ENCODE results near the gene GRIN3B.

Gene GRIN3B

DNA sequence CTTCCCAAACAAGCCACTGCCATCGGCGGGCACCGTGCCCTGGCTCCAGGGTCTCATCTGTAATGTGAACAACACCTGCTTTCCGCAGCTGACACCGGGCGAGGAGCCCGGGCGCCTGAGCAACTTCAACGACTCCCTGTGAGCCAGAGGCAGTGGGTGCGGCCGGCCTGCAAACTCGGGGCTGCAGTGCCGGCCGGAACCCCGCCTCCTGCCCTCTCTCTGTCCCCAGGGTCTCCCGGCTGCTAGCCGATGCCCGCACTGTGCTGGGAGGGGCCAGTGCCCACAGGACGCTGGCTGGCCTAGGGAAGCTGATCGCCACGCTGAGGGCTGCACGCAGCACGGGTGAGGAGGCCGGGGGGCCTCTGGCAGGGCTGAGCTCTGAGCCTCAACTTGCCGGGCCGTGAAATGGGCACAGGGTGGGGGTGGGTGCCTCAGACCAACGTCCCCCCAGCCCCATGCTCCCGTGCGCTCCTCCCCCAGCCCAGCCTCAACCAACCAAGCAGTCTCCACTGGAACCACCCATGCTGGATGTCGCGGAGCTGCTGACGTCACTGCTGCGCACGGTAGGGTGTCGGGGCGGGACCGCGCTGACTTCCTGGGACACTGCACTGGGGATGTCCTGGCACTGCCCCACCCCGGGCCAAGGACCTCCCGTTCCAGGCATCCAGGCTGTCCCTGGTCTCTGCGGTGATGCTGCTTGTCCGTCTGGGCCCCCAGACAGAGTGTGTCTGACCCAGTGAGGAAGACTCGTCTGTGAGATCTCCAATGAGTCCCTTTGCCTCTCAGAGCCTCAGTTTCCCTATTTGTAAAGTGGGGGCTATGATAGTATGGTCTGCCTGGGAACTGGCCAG, 41.8 kb downstream of the GRIN3B start:
- no peak for FAIRE-seq
- no peak for DNase-seq (ENCODE audit: low spot score)

DNA sequence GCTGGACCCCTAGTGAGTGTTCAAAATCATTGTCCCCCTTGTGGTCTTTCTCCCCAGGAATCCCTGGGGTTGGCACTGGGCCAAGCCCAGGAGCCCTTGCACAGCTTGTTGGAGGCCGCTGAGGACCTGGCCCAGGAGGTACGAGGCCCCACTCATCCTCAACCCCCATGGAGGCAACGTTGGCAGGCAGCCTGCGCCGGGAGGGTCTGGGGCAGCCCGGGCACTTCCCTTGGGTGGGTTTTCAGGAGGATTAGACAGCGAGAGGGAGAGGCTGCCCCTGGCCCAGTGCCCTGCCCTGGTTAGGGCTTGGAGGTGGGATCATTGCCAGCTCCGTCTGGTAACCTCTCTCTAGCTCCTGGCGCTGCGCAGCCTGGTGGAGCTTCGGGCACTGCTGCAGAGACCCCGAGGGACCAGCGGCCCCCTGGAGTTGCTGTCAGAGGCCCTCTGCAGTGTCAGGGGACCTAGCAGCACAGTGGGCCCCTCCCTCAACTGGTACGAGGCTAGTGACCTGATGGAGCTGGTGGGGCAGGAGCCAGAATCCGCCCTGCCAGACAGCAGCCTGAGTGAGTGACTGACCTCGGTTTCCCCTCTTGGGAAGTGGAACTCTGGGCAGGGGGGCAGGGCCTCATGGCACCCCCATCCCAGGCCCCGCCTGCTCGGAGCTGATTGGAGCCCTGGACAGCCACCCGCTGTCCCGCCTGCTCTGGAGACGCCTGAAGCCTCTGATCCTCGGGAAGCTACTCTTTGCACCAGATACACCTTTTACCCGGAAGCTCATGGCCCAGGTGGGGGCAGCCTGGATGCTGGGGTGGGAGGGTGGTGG, 42.7 kb downstream of the GRIN3B start:
- DNase-seq (ENCODE audit: low spot score), result no peak

DNA sequence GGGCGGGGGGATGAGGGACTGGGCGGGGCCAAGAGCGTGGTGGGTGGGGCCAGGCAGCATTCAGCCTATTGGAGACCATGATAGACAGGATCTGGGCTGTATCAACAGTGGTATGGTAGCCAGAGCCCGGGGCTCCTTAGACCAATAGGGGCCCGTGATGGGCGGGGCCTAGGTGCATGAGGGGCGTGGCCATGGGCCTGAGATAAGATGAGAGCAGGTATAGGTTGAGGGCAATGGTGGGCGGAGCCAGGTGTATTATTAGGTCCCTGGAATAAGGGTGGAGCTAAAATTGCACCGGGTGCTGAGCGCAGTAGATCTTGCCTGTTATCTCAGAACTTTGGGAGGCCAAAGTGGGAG, 45.0 kb downstream of the GRIN3B start:
- no peak for DNase-seq (ENCODE audit: low spot score)
- no peak for FAIRE-seq

More for the DNA sequence above, 42.7 kb downstream of the GRIN3B start:
- FAIRE-seq, result no peak

DNA sequence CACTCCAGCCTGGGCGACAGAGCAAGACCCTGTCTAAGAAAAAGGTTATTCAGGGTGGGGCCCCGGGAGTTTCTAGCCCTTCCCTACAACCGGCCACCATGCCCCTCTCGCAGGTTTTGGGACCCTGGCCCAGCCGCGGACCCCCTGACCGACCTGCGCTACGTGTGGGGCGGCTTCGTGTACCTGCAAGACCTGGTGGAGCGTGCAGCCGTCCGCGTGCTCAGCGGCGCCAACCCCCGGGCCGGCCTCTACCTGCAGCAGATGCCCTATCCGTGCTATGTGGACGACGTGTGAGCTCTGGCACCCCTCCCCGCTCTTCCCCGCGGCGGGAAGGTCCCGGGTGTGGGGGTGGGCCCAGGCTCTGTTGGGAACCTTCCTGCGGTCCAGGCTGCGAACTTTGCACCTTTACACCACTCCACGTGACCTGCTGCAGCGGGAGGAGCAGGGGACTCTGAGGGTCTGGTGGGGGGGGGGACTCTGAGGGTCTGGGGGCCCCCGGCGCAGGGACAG, 46.0 kb downstream of the GRIN3B start:
- DNase-seq (ENCODE audit: low spot score), result no peak
- FAIRE-seq, result no peak

DNA sequence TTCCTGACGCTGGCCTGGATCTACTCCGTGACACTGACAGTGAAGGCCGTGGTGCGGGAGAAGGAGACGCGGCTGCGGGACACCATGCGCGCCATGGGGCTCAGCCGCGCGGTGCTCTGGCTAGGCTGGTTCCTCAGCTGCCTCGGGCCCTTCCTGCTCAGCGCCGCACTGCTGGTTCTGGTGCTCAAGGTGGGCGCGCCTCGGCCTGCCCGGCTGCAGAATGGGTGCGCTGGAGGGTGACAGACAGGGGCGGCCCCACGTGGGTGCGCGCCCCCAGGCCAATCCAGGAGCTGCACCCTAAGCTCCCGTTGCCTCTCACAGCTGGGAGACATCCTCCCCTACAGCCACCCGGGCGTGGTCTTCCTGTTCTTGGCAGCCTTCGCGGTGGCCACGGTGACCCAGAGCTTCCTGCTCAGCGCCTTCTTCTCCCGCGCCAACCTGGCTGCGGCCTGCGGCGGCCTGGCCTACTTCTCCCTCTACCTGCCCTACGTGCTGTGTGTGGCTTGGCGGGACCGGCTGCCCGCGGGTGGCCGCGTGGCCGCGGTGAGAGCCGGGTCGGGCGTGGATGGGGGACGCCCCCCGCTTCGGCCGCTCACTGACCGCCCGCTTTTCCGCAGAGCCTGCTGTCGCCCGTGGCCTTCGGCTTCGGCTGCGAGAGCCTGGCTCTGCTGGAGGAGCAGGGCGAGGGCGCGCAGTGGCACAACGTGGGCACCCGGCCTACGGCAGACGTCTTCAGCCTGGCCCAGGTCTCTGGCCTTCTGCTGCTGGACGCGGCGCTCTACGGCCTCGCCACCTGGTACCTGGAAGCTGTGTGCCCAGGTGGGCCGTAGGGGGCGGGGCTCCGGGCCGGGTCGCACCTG, 46.8 kb downstream of the GRIN3B start:
- FAIRE-seq, result no peak
- DNase-seq (ENCODE audit: low spot score), result no peak

DNA sequence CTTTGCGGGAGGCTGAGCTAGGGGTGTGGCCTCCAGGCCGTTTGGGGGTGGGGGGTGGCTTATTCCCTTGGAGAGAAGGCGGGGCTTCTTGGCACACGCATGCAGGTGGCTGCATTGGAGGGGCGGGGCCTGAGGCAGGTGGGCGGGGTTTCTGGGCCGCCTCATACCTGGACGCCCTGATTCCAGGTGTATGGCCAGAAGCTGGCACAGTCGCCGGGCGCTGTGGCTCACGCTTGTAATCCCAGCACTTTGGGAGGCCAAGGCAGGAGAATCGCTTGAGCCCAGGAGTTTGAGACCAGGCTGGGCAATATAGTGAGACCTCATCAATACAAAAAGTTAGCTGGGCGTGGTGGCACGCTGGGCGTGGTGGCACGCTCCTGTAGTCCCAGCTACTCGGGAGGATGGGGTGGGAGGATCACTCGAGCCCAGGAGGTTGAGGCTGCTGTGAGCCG, 47.5 kb downstream of the GRIN3B start:
- no peak for FAIRE-seq

DNA sequence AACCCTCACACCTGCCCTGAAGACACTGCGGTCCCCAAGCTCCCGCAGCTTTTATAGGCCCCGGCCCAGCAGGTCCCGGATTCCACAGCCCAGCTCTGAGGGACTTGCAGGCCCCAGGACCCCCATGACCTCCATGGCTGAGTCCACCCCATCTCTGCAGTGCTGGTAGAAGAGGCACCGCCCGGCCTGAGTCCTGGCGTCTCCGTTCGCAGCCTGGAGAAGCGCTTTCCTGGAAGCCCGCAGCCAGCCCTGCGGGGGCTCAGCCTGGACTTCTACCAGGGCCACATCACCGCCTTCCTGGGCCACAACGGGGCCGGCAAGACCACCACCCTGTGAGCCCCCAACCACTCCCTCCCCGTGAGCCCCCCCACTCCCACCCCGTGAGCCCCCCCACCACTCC, 48.9 kb downstream of the GRIN3B start:
- DNase-seq (ENCODE audit: low spot score) (no peak), FAIRE-seq (no peak)

More for the DNA sequence above, 47.5 kb downstream of the GRIN3B start:
- no peak for DNase-seq (ENCODE audit: low spot score)

DNA sequence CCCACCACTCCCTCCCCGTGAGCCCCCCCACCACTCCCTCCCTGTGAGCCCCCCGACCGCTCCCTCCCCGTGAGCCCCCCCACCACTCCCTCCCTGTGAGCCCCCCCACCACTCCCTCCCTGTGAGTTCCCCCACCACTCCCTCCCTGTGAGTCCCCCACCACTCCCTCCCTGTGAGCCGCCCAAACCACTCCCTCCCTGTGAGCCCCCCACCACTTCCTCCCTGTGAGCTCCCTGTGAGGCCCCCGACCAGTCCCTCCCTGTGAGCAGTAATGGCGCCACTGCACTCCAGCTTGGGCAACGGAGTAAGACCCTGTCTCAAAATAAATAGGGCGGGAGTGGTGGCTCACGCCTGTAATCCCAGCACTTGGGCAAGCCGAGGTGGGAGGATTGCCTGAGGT, 49.6 kb downstream of the GRIN3B start:
- FAIRE-seq, result no peak

DNA sequence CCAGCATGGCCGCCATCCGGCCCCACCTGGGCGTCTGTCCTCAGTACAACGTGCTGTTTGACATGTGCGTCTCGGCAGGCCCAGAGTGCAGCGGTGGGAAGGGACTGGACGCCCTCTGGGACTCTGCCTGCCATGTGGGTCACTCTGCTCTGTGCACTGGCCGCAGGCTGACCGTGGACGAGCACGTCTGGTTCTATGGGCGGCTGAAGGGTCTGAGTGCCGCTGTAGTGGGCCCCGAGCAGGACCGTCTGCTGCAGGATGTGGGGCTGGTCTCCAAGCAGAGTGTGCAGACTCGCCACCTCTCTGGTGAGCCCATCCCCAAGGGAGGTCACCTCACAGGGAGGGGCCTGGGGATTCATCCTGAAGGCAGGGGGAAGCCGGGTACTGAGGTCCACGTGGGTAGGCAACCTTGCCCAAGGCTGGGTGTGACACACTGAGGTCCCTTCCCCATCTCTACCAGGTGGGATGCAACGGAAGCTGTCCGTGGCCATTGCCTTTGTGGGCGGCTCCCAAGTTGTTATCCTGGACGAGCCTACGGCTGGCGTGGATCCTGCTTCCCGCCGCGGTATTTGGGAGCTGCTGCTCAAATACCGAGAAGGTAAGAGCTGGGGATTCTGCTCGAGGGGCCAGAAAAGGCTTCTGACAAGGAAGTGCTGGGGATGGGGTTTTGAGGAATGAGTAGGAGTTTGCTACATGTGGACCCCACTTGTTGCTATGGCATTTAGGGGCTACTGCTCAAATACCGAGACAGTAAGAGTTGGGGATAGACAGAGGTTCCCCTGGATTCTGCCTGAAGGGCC, 51.0 kb downstream of the GRIN3B start:
- FAIRE-seq (no peak), DNase-seq (ENCODE audit: low spot score) (no peak)

More for the DNA sequence above, 49.6 kb downstream of the GRIN3B start:
- DNase-seq (ENCODE audit: low spot score), result no peak

DNA sequence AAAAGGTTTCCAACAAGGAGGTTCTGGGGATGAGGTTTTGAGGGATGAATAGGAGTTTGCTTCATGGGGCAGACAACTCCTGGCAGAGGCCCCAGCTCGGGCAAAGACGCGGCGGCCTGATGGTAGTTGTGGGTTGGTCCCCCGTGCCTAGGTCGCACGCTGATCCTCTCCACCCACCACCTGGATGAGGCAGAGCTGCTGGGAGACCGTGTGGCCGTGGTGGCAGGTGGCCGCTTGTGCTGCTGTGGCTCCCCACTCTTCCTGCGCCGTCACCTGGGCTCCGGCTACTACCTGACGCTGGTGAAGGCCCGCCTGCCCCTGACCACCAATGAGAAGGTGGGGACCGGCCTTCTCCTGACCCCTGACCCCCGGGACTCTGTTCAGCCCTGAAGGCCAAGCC, 51.6 kb downstream of the GRIN3B start:
- no peak for FAIRE-seq
- no peak for DNase-seq (ENCODE audit: low spot score)

DNA sequence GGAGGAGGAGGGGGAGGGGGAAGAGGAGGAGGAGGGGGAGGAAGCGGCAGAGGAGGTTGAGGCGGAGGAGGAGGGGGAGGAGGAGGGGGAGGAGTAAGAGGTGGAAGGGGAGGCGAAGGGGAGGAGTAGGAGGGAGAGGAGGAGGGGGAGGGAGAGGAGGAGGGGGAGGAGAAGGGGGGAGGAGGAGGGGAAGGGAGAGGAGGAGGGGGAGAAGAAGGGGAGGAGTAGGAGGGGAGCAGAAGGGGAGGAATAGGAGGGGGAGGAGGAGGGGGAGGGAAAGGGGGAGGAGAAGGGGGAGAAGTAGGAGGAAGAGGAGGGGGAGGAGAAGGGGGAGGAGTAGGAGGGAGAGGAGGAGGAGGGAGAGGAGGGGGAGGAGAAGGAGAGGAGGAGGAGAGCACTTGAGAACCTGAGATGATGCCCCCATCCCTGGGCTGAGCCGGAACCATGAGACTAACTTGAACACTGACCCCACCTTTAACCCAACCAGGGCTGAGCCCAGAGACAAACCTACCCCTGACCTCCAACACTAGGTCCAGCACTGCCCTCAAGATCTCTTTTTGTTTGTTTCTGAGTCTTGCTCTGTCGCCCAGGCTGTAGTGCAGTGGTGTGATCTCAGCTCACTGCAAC, 52.2 kb downstream of the GRIN3B start:
- DNase-seq (ENCODE audit: low spot score), result no peak
- FAIRE-seq, result no peak

DNA sequence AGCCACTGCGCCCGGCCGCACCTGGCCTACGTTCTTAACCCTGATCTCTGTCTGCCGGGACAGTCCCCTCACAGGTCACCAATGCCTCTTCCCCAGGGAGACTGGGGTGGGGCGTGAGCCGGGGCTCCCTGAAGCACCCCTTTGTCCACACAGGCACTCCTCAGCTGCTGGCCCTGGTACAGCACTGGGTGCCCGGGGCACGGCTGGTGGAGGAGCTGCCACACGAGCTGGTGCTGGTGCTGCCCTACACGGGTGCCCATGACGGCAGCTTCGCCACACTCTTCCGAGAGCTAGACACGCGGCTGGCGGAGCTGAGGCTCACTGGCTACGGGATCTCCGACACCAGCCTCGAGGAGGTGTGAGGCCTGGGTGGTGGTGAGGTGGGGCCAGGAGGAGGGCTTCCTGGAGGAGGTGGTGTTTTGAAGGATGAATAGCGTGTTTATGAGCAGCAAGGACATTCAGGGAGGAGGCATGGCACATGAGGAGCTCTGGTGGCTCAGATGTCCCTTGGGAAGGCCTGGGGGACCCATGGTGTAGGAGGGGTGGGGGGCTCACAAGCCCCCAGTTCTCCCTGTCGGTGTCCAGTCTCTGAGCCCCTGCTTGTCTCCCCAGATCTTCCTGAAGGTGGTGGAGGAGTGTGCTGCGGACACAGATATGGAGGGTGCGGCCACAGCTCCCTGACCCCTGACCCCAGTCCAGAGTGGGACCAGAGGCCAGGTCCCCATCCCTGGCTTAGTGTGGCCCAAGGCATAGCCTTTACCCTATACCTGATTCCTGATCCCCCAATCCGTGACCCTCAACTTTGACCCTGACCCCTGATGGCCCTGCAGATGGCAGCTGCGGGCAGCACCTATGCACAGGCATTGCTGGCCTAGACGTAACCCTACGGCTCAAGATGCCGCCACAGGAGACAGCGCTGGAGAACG, 53.2 kb downstream of the GRIN3B start:
- FAIRE-seq, result no peak
- no peak for DNase-seq (ENCODE audit: low spot score)

DNA sequence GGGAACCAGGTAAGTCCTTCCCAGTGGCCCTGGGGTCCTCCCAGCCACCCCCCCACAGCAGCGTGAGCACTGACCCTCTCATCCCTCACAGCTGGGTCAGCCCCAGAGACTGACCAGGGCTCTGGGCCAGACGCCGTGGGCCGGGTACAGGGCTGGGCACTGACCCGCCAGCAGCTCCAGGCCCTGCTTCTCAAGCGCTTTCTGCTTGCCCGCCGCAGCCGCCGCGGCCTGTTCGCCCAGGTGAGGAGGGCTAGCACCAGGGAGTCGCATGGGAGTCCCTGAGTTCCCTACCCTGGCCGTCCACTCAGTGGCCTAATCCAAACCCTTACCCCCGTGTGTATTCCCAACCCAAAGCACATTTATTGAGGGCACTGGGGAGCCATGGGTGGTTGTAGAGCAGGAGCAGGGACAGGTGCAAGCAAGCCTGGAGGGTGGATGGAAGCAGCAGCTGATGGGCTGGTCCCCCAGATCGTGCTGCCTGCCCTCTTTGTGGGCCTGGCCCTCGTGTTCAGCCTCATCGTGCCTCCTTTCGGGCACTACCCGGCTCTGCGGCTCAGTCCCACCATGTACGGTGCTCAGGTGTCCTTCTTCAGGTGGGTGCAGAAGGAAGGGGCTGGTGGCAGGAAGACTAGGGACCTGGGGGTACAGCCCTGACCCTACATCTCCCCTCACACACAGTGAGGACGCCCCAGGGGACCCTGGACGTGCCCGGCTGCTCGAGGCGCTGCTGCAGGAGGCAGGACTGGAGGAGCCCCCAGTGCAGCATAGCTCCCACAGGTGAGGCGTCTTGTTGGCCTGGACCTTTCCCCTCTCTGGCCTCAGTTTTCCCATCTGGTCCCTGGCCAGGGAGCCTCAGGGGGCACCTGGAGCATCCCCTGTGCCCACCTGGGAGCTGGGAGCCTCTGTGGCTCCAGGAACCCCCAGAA, 54.1 kb downstream of the GRIN3B start:
- no peak for FAIRE-seq
- DNase-seq (ENCODE audit: low spot score), result no peak

DNA sequence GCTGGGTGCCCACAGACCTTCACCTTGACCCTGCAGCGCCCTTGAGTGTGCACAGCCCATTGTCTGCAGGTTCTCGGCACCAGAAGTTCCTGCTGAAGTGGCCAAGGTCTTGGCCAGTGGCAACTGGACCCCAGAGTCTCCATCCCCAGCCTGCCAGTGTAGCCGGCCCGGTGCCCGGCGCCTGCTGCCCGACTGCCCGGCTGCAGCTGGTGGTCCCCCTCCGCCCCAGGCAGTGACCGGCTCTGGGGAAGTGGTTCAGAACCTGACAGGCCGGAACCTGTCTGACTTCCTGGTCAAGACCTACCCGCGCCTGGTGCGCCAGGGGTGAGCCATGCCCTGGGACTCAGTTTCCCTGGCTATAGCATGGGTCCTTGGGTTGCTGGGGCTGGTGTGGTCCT, 54.8 kb downstream of the GRIN3B start:
- DNase-seq (ENCODE audit: low spot score), result no peak
- no peak for FAIRE-seq

DNA sequence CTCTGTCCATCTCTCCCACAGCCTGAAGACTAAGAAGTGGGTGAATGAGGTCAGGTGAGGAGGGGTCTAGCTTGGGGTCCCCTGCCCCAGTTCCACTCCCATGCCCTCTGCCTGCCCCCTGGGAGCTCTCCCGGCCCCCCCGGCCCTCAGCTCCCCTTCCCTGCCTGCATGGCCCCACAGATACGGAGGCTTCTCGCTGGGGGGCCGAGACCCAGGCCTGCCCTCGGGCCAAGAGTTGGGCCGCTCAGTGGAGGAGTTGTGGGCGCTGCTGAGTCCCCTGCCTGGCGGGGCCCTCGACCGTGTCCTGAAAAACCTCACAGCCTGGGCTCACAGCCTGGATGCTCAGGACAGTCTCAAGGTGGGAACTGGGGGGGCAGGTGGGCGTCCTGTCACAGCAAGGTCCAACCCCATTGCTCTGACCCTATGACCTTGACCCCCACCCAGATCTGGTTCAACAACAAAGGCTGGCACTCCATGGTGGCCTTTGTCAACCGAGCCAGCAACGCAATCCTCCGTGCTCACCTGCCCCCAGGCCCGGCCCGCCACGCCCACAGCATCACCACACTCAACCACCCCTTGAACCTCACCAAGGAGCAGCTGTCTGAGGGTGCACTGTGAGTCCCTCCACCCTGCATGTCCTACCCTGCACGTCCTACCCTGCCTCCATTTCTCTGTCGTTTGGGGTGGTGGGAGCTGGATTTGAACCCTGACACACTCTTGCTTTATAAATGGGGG, 55.8 kb downstream of the GRIN3B start:
- no peak for DNase-seq (ENCODE audit: low spot score)
- FAIRE-seq, result no peak

DNA sequence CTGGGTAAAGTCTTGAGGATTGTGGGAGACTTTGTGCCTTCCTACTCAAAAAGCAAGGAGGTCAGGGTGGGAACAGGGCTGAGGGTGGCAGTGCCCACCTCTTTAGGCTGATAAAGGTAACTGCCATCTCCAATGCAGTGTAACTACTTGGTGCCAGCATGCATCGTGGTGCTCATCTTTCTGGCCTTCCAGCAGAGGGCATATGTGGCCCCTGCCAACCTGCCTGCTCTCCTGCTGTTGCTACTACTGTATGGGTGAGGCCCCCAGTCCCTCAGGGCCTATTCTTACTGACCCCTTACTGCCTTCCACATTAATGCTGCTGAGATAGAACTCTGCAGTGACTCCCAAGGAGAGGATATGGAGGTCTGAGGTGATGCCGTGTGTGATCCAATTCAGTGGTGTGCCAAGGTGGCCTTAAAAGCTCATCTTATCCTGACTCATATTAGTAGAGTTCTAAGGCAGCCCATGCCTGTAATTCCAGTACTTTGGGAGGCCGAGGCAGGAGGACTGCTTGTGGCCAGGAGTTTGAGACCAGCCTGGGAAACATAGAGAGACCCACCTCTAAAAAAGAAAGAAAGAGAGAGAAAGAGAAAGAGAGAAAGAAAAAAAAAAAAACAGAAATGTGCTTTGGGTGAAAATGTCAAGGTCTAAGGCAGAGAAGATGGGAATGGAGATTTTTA, 57.1 kb downstream of the GRIN3B start:
- FAIRE-seq (no peak), DNase-seq (ENCODE audit: low spot score) (no peak)

DNA sequence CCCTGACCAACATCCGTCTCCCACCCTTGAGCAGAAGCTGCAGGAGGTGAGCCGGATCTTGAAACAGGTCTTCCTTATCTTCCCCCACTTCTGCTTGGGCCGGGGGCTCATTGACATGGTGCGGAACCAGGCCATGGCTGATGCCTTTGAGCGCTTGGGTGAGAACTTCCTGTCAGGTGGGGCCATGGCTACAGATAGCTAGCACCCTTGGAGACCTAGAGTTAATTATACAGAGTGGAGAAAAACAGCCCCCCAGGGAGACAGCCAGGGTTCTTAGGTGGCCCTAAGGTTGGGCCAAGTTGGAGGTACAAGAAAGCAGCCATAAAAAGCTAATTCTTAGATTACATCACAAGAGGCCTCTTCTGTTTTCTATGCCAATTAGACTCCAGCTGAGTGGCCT, 57.9 kb downstream of the GRIN3B start:
- no peak for FAIRE-seq
- DNase-seq (ENCODE audit: low spot score), result no peak

Measured in urothelium cell line (cell line).